GM12878 (cell line): ENCODE measurements around the gene TOR1AIP1. TPM values are rescaled to one million over a fixed set of nuclear protein-coding genes. Genes with fewer than 3 reads are reported as not detected.

Experiments
- ATAC-seq: fragments of 200-7000 bp; cut with Tn5 transposase; 3 replicates; pipeline ENCODE4 v1.9.1; 2020; ENCODE audit warnings: mild to moderate bottlenecking, moderate library complexity
- BruUV-seq: library from RNA; stranded (reverse); fragments of 400-500 nt; replicated peaks from 2 replicates; lab custom pipeline; 2021; lab: Mats Ljungman, UMichigan
- CTCF ChIA-PET: fragments of 300-600 bp; sonication (Branson Sonifier 250); formaldehyde crosslinking; extraction: SDS; loops from one replicate; lab custom pipeline; 2021; ENCODE audit warnings: inconsistent platforms; lab: Yijun Ruan, JAX
- POLR2A ChIA-PET: fragments of 350-600 bp; formaldehyde crosslinking; extraction: SDS; loops from one replicate; lab custom pipeline; 2021; ENCODE audit warnings: inconsistent platforms; lab: Charles Lee
- RAD21 ChIA-PET: fragments of 300-600 bp; sonication (Branson Sonifier 250); formaldehyde crosslinking; loops from one replicate; lab custom pipeline; 2023; ENCODE audit warnings: antibody characterized with exemption; ENCODE audit not compliant: unreplicated experiment; lab: Charles Lee
- SMC1A ChIA-PET: fragments of 300-600 bp; sonication (Branson Sonifier 250); formaldehyde crosslinking; loops from one replicate; lab custom pipeline; 2023; ENCODE audit not compliant: unreplicated experiment, uncharacterized antibody; lab: Charles Lee
- DNase-seq: peaks from one replicate; pipeline ENCODE4 v3.0.0-alpha.2; 2011; ENCODE audit warnings: low read depth, low spot score
- FAIRE-seq: peaks from 3 replicates; lab custom pipeline; 2011; peaks lifted over from hg19 to GRCh38; lab: Jason Lieb, UNC
- H2AFZ ChIP-seq: 2 replicates; pipeline ENCODE4 v1.6.0; 2011; ENCODE audit warnings: low read depth, low read length, control low read depth; ENCODE audit not compliant: control insufficient read depth
- H3K27ac ChIP-seq: 2 replicates; pipeline ENCODE4 v1.5.1; 2011; ENCODE audit warnings: control low read depth; ENCODE audit not compliant: control insufficient read depth, insufficient read depth
- H3K27me3 ChIP-seq, 2 experiments: replicated peaks in 1 of 2; 2 replicates each; pipeline versions ENCODE4 v1.6.0 to v1.6.1; 2011; ENCODE audit warnings: low read length in 1 of 2; ENCODE audit not compliant: control insufficient read depth in 2 of 2, insufficient read depth in 2 of 2
- H3K36me3 ChIP-seq, 2 experiments: 2 replicates each; pipeline ENCODE4 v1.5.1; 2011; ENCODE audit warnings: low read length in 1 of 2; ENCODE audit not compliant: control insufficient read depth in 2 of 2, insufficient read depth in 2 of 2
- H3K4me1 ChIP-seq: 2 replicates; pipeline ENCODE4 v1.6.1; 2011; ENCODE audit warnings: mild to moderate bottlenecking, low read length, moderate library complexity, mixed read lengths; ENCODE audit not compliant: control insufficient read depth, insufficient read depth
- H3K4me2 ChIP-seq: 2 replicates; pipeline ENCODE4 v1.6.0; 2011; ENCODE audit warnings: control low read depth; ENCODE audit not compliant: control insufficient read depth, insufficient read depth
- H3K4me3 ChIP-seq: fragments of 200-600 bp; sonication (generic); 2 replicates; pipeline ENCODE4 v1.5.1; 2016
- H3K79me2 ChIP-seq: 2 replicates; pipeline ENCODE4 v1.6.0; 2011; ENCODE audit warnings: low read length; ENCODE audit not compliant: control insufficient read depth, insufficient read depth
- H3K9ac ChIP-seq: 2 replicates; pipeline ENCODE4 v1.8.0; 2011; ENCODE audit warnings: low read length, control low read depth, mixed read lengths; ENCODE audit not compliant: control insufficient read depth, insufficient read depth
- H3K9me3 ChIP-seq: replicated peaks from 3 replicates; pipeline ENCODE4 v1.5.1; 2011; ENCODE audit warnings: mild to moderate bottlenecking, low read length; ENCODE audit not compliant: control insufficient read depth, insufficient read depth
- H4K20me1 ChIP-seq: 2 replicates; pipeline ENCODE4 v1.6.0; 2011; ENCODE audit not compliant: control insufficient read depth, insufficient read depth
- BRCA1 ChIP-seq: IDR thresholded peaks from 2 replicates; pipeline ENCODE4 v1.6.1; 2011; ENCODE audit warnings: low read depth, low read length, improper control_type of control experiment
- CEBPZ ChIP-seq: fragments of 150-350 bp; IDR thresholded peaks from 2 replicates; pipeline ENCODE4 v1.6.1; 2016; ENCODE audit warnings: low read depth, low read length
- CUX1 ChIP-seq: IDR thresholded peaks from 2 replicates; pipeline ENCODE4 v1.6.1; 2012; ENCODE audit warnings: improper control_type of control experiment, low read depth, low read length; ENCODE audit not compliant: insufficient replicate concordance
- HDGF ChIP-seq: fragments of 450-650 bp; IDR thresholded peaks from 2 replicates; pipeline ENCODE4 v1.6.1; 2016; ENCODE audit warnings: antibody characterized with exemption
- NFYA ChIP-seq: IDR thresholded peaks from 2 replicates; pipeline ENCODE4 v1.6.1; 2011; ENCODE audit warnings: low read depth, mild to moderate bottlenecking, low read length, improper control_type of control experiment, borderline replicate concordance
- SREBF2 ChIP-seq: IDR thresholded peaks from 2 replicates; pipeline ENCODE4 v1.6.1; 2012; ENCODE audit warnings: mild to moderate bottlenecking, low read length
- WGBS: methylation state at CpG from one replicate; pipeline ENCODE4 v1.1.6; 2016; ENCODE audit warnings: low lambda C conversion rate; ENCODE audit not compliant: insufficient replicate concordance, insufficient coverage; ENCODE audit errors: missing lambda C conversion rate; 5-methylcytosine and 5-hydroxymethylcytosine counted together
- in situ Hi-C: fragments of 300-500 bp; cut with MboI; formaldehyde crosslinking; loops from 9 replicates; pipeline ENCODE4 v1.14.3; 2018; ENCODE audit warnings: mixed read lengths
- intact Hi-C: fragments of 100-400 bp; cut with micrococcal nuclease; formaldehyde crosslinking; loops from one replicate; pipeline ENCODE4 v1.14.2; 2022; ENCODE audit not compliant: unreplicated experiment
- polyA plus RNA-seq, 11 experiments: library from polyadenylated mRNA; depleted of rRNA in 4 of 11; unstranded in 6 of 11; stranded (reverse) in 5 of 11; fragments of >200 nt; fragmentation: Nextera tagmentation in 4 of 11; fragmentation: Illumina TruSeq in 1 of 11; extraction: Ambion mirVana in 4 of 11; extraction: Trizol in 1 of 11; gene quantifications; 1 replicate in 1 of 11; 2 replicates in 10 of 11; pipeline versions ENCODE4 v1.2.1 to v1.2.3, GENCODE V29; 2011 to 2016; ENCODE audit warnings: inconsistent platforms in 2 of 11, missing spikeins in 2 of 11, low read depth in 1 of 11
- total RNA-seq, 4 experiments: library from RNA; depleted of rRNA in 3 of 4; stranded (reverse); fragments of >200 nt in 3 of 4; fragmentation: Illumina TruSeq in 1 of 4; extraction: Trizol in 1 of 4; gene quantifications; 2 replicates each; pipeline versions ENCODE4 v1.2.1 to v1.2.3, GENCODE V29; 2013 to 2021

The TOR1AIP1 gene
- total and polyA plus RNA-seq, 10 of the 15 experiments (the other 5 are each of a cell fraction or from before 2014, with no cell fraction given) = 14.8 to 36.0 (median 25.8) TPM

GRCh38 chr1:179875596-179876299, 6.3 kb upstream of the TOR1AIP1 start:
- Histone ChIP-seq H3K27ac (no peak overlapping the region), H3K9me3 (no peaks in the 10 kb centered on the region), H3K4me1 (peaks cover 12% of the 10 kb centered on the region; the same call in 1 of the 2 replicates), H3K36me3 (no peaks in the 10 kb centered on the region; a peak in 1 of 4 replicates), H4K20me1 (no peaks in the 10 kb centered on the region), H2AFZ (no peak overlapping the region), H3K4me3 (no peak overlapping the region), H3K27me3 (no peaks in the 10 kb centered on the region), H3K79me2 (peaks cover 56% of the 10 kb centered on the region), H3K4me2 (peak overlapping the region; percentile 70), H3K9ac (no peak overlapping the region)
- DNase-seq (no peak), ATAC-seq (no peak), FAIRE-seq (no peak)
- in situ Hi-C loops = no loop called here
- ChIA-PET CTCF (interaction anchor here (0.5 to 1.8 kb wide), 7 partner anchors 8 to 625 kb away, joined by 3 to 8 read pairs (median 4); no protein-coding TSS in a partner anchor), SMC1A (interaction anchor here (0.6 to 2.2 kb wide), 7 partner anchors 8 to 145 kb away, joined by 3 to 8 read pairs (median 5); no protein-coding TSS in a partner anchor), RAD21 (interaction anchor here (0.7 to 1.1 kb wide), 2 partner anchors 8 to 12 kb away, joined by 3 to 4 read pairs; no protein-coding TSS in a partner anchor), POLR2A (interaction anchor here (0.9 kb wide), 1 partner anchor 12 kb away, joined by 3 read pairs; no protein-coding TSS in a partner anchor)
- 96% methylated on average over 4 of the region's 4 CpGs for whole genome bisulfite sequencing
- no peak for TF ChIP-seq CEBPZ
- no peak for TF ChIP-seq CUX1
- no peak for TF ChIP-seq NFYA
- TF ChIP-seq BRCA1 = no peak
- TF ChIP-seq HDGF = no peak
- no peak for TF ChIP-seq SREBF2
- intact Hi-C loops = no loop called here
- no TSS peak for BruUV-seq
